Neural cell (in vitro differentiated cells): Measurements from ENCODE around the gene IGF2BP2. TPM values are rescaled to one million over a fixed set of nuclear protein-coding genes. Genes with fewer than 3 reads are reported as not detected.

Experiments
- H2AFZ ChIP-seq: fragments of 200-600, 300-800 bp; sonication (generic), shearing (Covaris generic); 2 replicates; pipeline ENCODE4 v1.6.0; 2014; ENCODE audit warnings: low read depth, mild to moderate bottlenecking, antibody characterized with exemption, low read length, moderate library complexity
- H3F3A ChIP-seq: fragments of 200-600 bp; shearing (Covaris generic); 2 replicates; pipeline ENCODE4 v1.6.1; 2016; ENCODE audit warnings: mild to moderate bottlenecking, moderate library complexity, mixed read lengths, antibody characterized with exemption, low read length; ENCODE audit not compliant: insufficient read depth, poor library complexity, severe bottlenecking
- H3K27ac ChIP-seq: fragments of 200-600, 300-800 bp; sonication (generic), shearing (Covaris generic); 2 replicates; pipeline ENCODE4 v1.5.1; 2014; ENCODE audit warnings: mild to moderate bottlenecking, low read length, moderate library complexity
- H3K27me3 ChIP-seq: fragments of 300-800, 200-600 bp; sonication (generic), shearing (Covaris generic); 2 replicates; pipeline ENCODE4 v1.6.0; 2014; ENCODE audit warnings: mild to moderate bottlenecking, low read depth, low read length, moderate library complexity; ENCODE audit not compliant: insufficient read depth
- H3K36me3 ChIP-seq: fragments of 300-800, 200-600 bp; sonication (generic), shearing (Covaris generic); 2 replicates; pipeline ENCODE4 v1.5.1; 2014; ENCODE audit warnings: mild to moderate bottlenecking, antibody characterized with exemption, low read length, moderate library complexity; ENCODE audit not compliant: insufficient read depth
- H3K4me2 ChIP-seq: fragments of 300-800, 200-600 bp; sonication (generic), shearing (Covaris generic); 2 replicates; pipeline ENCODE4 v1.6.0; 2014; ENCODE audit warnings: mild to moderate bottlenecking, low read length
- H3K4me3 ChIP-seq: fragments of 300-800, 200-600 bp; sonication (generic), shearing (Covaris generic); 2 replicates; pipeline ENCODE4 v1.5.1; 2014; ENCODE audit warnings: mild to moderate bottlenecking, low read length, moderate library complexity
- H3K79me2 ChIP-seq: fragments of 200-600 bp; shearing (Covaris generic); replicated peaks from 2 replicates; pipeline ENCODE4 v1.6.0; 2014; ENCODE audit warnings: mild to moderate bottlenecking, low read length, moderate library complexity; ENCODE audit not compliant: insufficient read depth
- H3K9ac ChIP-seq: fragments of 300-800, 200-600 bp; sonication (generic), shearing (Covaris generic); 2 replicates; pipeline ENCODE4 v1.6.1; 2016; ENCODE audit warnings: mild to moderate bottlenecking, low read length, mixed read lengths
- H3K9me2 ChIP-seq: fragments of 200-600 bp; shearing (Covaris generic); 2 replicates; pipeline ENCODE4 v1.6.1; 2016; ENCODE audit warnings: mild to moderate bottlenecking, low read length, mixed read lengths; ENCODE audit not compliant: insufficient read depth
- H3K9me3 ChIP-seq: fragments of 200-600, 300-800 bp; sonication (generic), shearing (Covaris generic); 2 replicates; pipeline ENCODE4 v1.6.1; 2016; ENCODE audit warnings: mild to moderate bottlenecking, mixed run types, low read length, moderate library complexity, mixed read lengths
- H4K20me1 ChIP-seq: fragments of 200-600 bp; shearing (Covaris generic); 2 replicates; pipeline ENCODE4 v1.6.1; 2016; ENCODE audit warnings: mild to moderate bottlenecking, mixed run types; ENCODE audit not compliant: insufficient read depth
- CTCF ChIP-seq: fragments of 450-650 bp; IDR thresholded peaks from 2 replicates; pipeline ENCODE4 v1.5.1; 2014; ENCODE audit warnings: antibody characterized with exemption, mild to moderate bottlenecking, moderate library complexity; ENCODE audit not compliant: poor library complexity, severe bottlenecking
- EP300 ChIP-seq: fragments of 450-650 bp; conservative IDR thresholded peaks from 2 replicates; pipeline ENCODE4 v1.6.1; 2014; ENCODE audit warnings: antibody characterized with exemption, mild to moderate bottlenecking, moderate library complexity; ENCODE audit not compliant: poor library complexity, severe bottlenecking
- EZH2 ChIP-seq: fragments of 200-600, 300-800 bp; shearing (Covaris generic), sonication (generic); IDR thresholded peaks from 2 replicates; pipeline ENCODE4 v1.6.1; 2014; ENCODE audit warnings: antibody characterized with exemption, low read length, borderline replicate concordance, mild to moderate bottlenecking; ENCODE audit not compliant: insufficient read depth, poor library complexity, severe bottlenecking
- MXI1 ChIP-seq: fragments of 450-650 bp; conservative IDR thresholded peaks from 2 replicates; pipeline ENCODE4 v1.6.1; 2014; ENCODE audit warnings: antibody characterized with exemption, mild to moderate bottlenecking; ENCODE audit not compliant: poor library complexity, severe bottlenecking
- POLR2AphosphoS5 ChIP-seq: IDR thresholded peaks from 2 replicates; pipeline ENCODE4 v1.6.1; 2012
- RAD21 ChIP-seq: fragments of 450-650 bp; conservative IDR thresholded peaks from 2 replicates; pipeline ENCODE4 v1.6.1; 2014; ENCODE audit warnings: antibody characterized with exemption, mild to moderate bottlenecking, moderate library complexity
- SMC3 ChIP-seq: fragments of 450-650 bp; conservative IDR thresholded peaks from 2 replicates; pipeline ENCODE4 v1.6.1; 2014; ENCODE audit warnings: antibody characterized with exemption, mild to moderate bottlenecking, moderate library complexity; ENCODE audit not compliant: poor library complexity
- TAF1 ChIP-seq: IDR thresholded peaks from 2 replicates; pipeline ENCODE4 v1.6.1; 2012; ENCODE audit warnings: low read depth
- polyA plus RNA-seq: library from polyadenylated mRNA; depleted of rRNA; stranded (reverse); fragments of >200 nt; gene quantifications from 2 replicates; pipeline ENCODE4 v1.2.3, GENCODE V29; 2014
- TF ChIP-seq, protein P1 (sequence below): IDR thresholded peaks from 2 replicates; pipeline ENCODE4 v1.6.1; 2012; ENCODE audit warnings: borderline replicate concordance

Gene IGF2BP2
- polyA plus RNA-seq, 1 donor from 2014 or later = 46.6 TPM

- no peak for TF ChIP-seq SMC3
- no peak for TF ChIP-seq EP300
- no peak for TF ChIP-seq MXI1
- TF ChIP-seq, protein P1, sequence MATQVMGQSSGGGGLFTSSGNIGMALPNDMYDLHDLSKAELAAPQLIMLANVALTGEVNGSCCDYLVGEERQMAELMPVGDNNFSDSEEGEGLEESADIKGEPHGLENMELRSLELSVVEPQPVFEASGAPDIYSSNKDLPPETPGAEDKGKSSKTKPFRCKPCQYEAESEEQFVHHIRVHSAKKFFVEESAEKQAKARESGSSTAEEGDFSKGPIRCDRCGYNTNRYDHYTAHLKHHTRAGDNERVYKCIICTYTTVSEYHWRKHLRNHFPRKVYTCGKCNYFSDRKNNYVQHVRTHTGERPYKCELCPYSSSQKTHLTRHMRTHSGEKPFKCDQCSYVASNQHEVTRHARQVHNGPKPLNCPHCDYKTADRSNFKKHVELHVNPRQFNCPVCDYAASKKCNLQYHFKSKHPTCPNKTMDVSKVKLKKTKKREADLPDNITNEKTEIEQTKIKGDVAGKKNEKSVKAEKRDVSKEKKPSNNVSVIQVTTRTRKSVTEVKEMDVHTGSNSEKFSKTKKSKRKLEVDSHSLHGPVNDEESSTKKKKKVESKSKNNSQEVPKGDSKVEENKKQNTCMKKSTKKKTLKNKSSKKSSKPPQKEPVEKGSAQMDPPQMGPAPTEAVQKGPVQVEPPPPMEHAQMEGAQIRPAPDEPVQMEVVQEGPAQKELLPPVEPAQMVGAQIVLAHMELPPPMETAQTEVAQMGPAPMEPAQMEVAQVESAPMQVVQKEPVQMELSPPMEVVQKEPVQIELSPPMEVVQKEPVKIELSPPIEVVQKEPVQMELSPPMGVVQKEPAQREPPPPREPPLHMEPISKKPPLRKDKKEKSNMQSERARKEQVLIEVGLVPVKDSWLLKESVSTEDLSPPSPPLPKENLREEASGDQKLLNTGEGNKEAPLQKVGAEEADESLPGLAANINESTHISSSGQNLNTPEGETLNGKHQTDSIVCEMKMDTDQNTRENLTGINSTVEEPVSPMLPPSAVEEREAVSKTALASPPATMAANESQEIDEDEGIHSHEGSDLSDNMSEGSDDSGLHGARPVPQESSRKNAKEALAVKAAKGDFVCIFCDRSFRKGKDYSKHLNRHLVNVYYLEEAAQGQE = no peak
- TF ChIP-seq CTCF = no peak
- no peak for TF ChIP-seq RAD21
- TF ChIP-seq POLR2AphosphoS5 = no peak
- no peak for TF ChIP-seq TAF1
- no peak for TF ChIP-seq EZH2
- no peaks in the 10 kb centered on the region for H3K9me2 ChIP-seq
- H3K27ac ChIP-seq = no peak overlapping the region
- no peaks in the 10 kb centered on the region for H3K9me3 ChIP-seq
- no peak overlapping the region for H3K4me3 ChIP-seq
- no peaks in the 10 kb centered on the region for H3F3A ChIP-seq
- no peak overlapping the region for H2AFZ ChIP-seq
- H3K27me3 ChIP-seq = no peaks in the 10 kb centered on the region
- peaks cover 42% of the 10 kb centered on the region for H4K20me1 ChIP-seq
- H3K36me3 ChIP-seq = peaks cover 12% of the 10 kb centered on the region
- H3K79me2 ChIP-seq = peaks cover 99% of the 10 kb centered on the region
- no peak overlapping the region for H3K9ac ChIP-seq
- no peak overlapping the region for H3K4me2 ChIP-seq
These were observed 65.3 kb downstream of the IGF2BP2 start for GRCh38 chr3:185759512-185759911.

- no peaks in the 10 kb centered on the region for H3K27me3 ChIP-seq
- H3F3A ChIP-seq = no peaks in the 10 kb centered on the region
- H3K4me3 ChIP-seq = no peak overlapping the region
- peaks cover 37% of the 10 kb centered on the region for H4K20me1 ChIP-seq
- no peak overlapping the region for H3K9ac ChIP-seq
- H3K27ac ChIP-seq = no peak overlapping the region
- no peaks in the 10 kb centered on the region for H3K9me2 ChIP-seq
- no peak overlapping the region for H3K4me2 ChIP-seq
- peaks cover 98% of the 10 kb centered on the region for H3K79me2 ChIP-seq
- H2AFZ ChIP-seq = no peak overlapping the region
- H3K36me3 ChIP-seq = peaks cover 12% of the 10 kb centered on the region
- H3K9me3 ChIP-seq = no peaks in the 10 kb centered on the region
- TF ChIP-seq MXI1 (no peak), EZH2 (no peak), POLR2AphosphoS5 (no peak), TAF1 (no peak)
These were observed 65.9 kb downstream of the IGF2BP2 start for GRCh38 chr3:185758912-185759311.

DNA sequence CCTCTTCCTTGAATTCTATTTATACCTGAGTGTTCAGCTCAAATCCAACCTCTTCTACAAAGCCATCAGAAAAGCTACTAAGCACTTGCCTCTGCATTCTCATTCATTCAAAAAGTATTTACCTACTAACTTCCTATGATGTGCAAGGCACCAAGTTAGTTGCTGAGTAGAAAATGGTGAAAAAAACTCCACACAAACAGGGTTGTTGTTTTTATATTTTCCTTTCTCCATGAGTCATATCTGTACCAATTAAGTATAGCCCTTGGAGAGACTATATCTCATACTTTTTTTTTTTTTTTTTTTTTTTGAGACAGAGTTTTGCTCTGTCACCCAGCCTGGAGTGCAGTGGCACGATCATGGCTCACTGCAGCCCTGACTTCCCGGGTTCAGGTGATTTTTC is 67.7 kb downstream of the IGF2BP2 start:
- H3K27me3 ChIP-seq = no peaks in the 10 kb centered on the region
- H2AFZ ChIP-seq = no peak overlapping the region
- no peaks in the 10 kb centered on the region for H3K9me3 ChIP-seq
- no peak overlapping the region for H3K27ac ChIP-seq
- peaks cover 90% of the 10 kb centered on the region for H3K79me2 ChIP-seq
- H3K4me2 ChIP-seq = no peak overlapping the region
- H3K36me3 ChIP-seq = peaks cover 12% of the 10 kb centered on the region
- no peak overlapping the region for H3K4me3 ChIP-seq
- H3K9me2 ChIP-seq = no peaks in the 10 kb centered on the region
- TF ChIP-seq EP300 (no peak), MXI1 (no peak), TAF1 (no peak), CTCF (no peak), EZH2 (no peak), POLR2AphosphoS5 (no peak), RAD21 (no peak), SMC3 (no peak)
- TF ChIP-seq, protein P1 = no peak
- no peaks in the 10 kb centered on the region for H3F3A ChIP-seq
- H4K20me1 ChIP-seq = peaks cover 31% of the 10 kb centered on the region
- no peak overlapping the region for H3K9ac ChIP-seq
